ENCODE results near the gene ZNF354B.
A peak's percentile ranks its signal among the peaks of the same experiment; 100 is the strongest.
"Not testable (repeated sequence)": the region's sequence is repeated elsewhere in the genome, so short reads cannot be mapped to it uniquely, and the experiment has no call there.

The ZNF354B gene

DNA sequence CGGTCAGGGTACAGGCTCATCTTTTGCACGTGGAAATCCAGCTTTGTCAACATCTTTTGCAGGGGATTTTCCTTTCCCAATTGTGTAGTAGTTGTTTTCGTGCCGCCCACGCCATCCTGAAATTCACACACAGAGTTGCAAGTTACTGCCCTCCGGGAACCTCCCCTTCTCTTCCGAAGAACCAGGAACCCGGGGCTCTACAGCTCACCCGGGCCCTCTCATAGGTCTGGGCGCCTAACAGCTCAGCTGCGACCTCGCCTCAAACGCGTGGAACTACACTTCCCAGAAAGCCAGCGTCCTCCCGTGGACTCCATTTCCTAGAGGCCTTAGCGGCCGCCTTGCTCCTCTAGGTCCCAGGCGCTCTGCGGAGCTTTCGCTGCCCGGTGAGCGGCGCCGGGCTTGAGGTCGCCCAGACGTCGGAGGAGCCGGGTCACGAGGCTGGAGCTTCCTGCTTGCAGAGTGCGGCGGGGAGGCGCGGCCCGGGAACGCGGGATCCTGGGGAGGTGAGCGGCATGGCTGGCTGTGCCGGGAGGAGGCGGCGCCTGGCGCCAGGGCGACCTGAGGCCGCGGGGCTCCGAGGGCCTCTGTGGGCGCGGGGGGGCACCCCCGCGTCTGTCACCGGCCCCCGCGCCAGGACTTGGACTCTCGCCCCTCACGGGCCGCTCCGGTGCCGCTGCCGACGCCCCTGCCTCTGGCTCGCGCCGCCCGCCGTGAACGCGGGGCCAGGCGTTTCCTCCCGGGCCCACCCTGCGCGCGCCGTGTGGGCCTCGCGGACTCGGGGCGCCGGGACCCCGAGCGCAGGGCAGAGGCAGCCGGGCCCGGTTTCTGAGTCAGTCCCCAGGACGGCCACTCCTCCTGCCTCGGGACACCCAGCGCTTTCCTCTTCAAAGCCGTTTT, at the start of gene ZNF354B:
Gene ZNF354B (plus strand): TSS at position 329 of the 897 bp plus-strand sequence. CDS start 1,095 bp downstream, outside the sequence.
- DNase-seq = peak; percentile 64

DNA sequence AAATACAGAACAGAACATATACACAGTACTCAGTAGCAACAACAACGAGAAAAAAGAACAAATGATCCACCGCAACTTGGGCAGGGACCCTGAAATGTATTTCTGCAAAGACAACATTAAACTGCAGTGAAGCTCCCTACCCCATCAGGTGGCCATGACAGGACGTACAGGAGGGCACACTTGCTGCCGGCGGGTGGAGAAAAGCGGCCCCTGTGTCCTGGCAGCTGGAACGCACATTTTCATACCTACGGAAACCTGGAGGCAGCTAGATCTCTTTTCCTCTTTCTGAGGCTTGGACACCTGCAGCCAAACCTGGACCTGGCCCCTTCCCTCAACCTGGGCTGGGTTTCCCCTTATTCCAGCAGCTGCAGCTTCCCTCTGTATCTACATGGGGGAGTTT, 42.2 kb upstream of the ZNF354B start:
- DNase-seq = no peak

DNA sequence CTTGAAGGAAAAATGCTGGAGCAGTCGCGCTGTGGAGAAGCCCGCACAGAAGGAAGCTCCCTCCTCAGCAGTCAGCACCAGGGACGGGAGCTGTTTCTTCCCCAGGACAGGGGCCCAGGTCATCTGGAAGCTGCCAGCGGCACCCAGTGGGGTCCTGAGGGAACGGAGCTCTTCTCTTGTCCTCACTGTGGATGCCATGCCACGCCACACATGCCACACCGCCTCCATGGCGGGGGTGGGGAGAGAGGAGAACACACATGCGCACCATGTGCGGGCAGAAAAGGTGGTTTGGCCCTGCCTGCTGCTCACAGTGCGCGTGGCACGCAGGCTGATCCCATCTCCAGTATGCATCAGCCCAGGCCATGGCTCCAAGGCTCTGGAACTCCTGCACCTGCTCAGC, 41.7 kb upstream of the ZNF354B start:
- no peak for DNase-seq

DNA sequence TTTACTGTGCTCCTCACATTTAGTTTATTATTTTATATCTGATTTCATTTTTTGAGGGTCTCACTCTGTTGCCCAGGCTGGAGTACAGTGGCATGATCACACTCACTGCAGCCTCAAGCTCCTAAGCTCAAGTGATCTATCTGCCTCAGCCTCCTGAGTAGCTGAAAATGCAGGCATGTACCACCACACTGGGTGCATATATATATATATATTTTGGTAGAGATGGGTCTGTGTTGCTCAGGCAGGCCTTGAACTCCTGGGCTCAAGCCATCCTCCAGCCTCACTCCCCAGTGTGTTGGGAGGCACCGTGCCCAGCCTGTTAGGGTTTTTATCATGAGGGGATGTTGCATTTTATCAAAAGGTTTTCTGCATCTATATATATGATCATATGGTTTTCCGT, 39.8 kb upstream of the ZNF354B start:
- no peak for DNase-seq

DNA sequence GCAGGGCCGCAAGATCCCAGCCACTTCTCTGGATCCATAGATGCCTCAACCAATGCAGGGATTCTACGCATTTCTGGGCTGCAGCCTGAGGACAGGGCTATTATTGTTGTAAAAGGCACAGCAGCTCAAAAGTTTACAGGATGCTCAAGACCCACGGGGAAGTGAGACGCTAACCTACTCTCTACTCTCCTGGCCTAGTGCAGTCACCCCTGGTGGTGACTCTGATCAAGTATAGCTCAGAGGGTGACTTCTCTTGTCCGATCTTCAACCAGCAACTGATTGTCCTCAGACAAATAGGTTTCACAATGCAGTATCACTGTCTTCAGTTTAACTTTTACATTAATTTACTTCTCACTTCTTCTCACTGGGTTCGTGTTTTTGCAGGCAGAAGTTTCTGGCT, 34.3 kb upstream of the ZNF354B start:
- no peak for DNase-seq

DNA sequence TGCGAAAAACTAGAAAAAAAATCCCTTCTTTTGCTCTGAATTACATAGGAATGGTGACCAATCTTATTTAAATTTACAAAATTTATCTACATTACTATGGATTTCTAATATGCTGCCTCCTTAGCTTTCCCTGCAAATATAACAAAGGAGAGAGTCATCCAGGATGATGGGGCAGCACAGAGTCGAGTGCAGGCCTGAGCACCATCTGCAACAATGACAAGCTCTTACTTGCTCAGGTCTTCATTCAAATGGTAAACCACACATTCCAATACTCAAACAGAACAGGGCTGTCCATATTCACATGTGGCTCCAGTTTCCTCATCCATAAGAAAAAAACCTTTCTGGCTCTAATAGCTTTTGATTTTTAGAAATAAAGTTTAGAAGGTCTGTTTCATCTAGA, 33.5 kb upstream of the ZNF354B start:
- DNase-seq = no peak

DNA sequence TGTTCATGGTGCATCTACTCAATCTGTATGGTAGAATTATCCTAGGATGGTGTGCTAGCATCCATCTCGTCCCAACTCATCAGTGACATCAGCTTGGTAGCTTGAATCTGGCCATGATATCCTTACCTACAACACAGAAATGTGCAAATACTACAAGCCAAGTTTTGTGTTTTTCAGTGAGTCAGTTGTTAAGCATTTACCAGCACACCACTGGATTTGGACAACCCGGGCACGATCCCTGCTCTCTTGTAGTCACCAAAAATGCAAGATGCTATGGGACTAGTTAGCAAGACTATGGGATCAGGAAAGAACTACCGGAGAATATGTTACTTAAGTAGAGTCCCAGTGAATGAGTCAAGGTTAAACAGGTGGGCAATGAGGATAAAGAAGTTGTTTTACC, 32.1 kb upstream of the ZNF354B start:
- DNase-seq = no peak

DNA sequence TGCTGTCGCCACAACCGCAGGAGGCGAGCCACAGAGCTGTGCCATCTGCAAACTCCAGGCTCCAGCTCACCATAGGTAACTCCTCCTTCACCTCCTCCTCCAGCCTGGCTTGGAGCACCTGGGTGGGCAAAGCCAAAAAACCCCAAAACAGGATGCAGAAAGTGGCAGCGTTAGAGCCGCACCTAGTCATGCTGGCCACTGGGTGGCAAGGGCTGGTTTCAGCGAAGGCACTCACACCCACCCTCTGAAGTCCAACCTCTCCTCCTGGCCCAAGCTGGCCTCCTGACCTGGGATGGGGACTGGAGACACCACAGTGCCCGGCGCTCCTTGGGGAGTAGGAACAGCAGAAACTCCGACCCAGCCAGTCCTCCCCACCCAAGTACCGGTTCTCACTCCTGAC, 28.7 kb upstream of the ZNF354B start:
- DNase-seq = no peak

DNA sequence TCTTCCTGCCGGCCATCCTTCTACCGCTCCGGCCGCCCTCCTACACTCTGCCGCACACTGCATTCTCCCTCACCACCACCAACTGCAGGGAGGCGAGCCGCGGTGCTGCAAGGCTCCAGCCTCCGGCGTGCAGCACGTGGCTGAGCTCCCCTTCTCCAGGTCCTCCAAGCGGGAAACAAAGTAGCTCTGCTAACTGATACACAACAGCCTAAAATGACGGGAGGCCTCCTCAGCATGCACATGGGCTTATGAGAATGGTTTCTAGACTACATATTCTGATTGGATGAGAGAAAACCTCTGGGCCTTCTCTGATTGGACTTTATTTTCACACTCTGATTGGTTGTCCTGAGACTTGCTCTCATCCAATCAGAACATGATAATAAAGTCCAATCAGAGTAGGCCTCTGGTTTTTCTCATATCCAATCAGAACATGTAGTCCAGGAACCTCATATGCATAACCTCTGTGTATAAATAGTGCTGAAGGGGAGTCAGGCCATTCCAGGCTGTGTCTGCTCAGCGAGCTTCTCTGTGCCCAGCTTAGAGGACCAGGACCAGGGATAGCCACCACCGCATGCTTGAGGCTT, 27.0 kb upstream of the ZNF354B start:
- no peak for DNase-seq

DNA sequence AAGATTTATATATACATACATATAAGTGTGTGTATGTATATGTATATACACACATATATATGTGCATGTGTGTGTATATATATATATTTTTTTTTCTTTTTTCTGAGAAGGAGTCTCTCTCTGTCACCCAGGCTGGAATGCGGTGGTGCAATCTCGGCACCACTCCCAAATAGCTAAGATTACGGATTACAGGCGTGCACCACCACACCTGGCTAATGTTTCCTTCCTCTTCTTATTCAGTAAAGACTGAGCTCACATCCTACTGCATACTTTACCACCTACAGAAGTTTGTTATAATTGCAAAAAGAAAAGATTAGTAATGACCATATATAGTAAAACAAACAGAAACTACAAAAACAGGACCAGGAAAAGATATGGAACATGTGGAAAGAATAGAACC, 23.1 kb upstream of the ZNF354B start:
- DNase-seq = no peak

DNA sequence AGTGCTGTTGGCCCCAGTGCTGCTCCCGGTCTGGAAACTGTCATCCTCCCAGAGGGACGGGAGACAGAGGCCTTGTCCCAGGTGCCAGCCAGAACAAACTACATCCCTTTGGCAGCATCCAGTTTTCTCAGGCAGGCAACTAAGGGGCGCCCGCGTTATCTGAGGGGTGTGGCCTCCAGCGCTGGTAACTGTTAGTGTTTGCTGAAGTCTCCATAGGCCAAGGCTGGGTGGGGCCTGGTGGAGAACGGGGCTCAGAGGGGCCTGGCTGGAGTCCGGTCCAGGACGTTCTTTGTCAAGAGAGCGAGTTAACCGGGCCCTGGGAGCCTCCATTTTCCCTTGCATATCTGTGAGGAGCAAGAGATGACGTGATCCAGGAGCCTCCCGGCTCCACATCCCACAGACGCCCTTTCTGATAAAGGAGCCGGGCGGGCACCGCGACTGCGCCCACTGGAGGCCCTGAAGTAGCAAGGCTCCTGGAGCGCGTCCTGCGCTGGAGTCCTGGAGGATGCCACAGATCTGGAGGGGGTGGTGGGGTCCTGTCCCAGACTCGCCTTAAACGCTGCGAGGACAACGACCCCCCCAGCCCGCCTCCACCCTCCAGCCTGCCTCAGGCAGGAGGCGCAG, 20.9 kb upstream of the ZNF354B start:
- DNase-seq = not testable (repeated sequence)

DNA sequence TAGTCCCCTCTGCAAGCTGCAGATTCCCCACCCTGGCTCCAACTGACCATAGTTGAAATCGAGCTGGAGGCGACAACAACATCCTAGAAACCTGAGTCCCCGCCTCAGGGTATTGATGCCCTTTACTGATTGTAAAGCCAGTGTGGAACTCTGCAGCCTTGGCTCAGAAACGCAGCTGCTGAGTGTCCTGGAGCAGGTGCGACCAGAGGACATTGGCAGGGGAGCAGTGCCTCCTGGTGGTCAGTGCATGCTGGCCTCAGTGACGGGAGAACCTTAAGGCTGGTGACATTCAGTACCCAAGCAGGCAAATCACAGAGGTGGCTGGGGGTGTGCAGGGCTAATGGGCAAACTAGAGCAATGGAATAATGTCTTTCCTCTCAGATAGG, 20.4 kb upstream of the ZNF354B start:
- peak; percentile 1 for DNase-seq

DNA sequence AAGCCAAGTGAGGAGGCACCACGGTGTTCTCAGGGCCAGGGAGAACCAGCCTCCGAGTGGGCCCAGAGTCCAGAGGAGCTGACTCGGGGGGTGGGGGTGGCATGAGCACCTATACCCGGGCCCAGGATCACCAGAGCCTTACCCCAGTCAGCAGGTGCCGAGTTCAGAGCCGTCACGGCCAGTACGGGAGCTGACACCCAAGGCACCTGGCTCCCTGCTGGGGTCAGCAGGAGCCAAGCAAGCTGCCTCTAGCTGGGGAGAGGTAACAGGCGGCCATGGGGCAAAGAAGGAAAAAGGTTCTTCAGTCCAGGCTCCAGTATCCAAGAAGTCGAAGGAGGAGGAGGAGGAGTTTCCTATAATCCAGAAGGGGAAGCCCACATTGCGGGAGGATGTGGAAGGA, 19.4 kb upstream of the ZNF354B start:
- DNase-seq = not testable (repeated sequence)

DNA sequence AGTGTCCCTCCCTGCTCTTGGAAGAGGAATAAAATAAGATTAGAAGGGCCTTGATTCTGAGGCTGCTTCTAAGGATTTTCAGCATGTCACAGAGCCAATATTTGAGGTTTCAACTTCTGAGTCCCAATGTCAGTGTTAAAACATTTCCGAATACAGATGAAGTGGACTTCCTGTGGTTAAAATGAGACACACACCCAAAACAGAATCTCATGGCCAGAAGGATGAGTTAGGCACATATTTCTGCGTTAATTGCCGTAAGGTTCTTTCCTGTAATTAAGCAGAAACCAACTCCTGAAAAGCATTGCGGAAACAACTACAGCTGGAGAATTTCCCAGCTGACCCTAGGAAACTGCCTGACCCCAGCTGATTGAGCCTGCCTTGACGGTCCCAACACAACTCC, 10.4 kb upstream of the ZNF354B start:
- no peak for DNase-seq

DNA sequence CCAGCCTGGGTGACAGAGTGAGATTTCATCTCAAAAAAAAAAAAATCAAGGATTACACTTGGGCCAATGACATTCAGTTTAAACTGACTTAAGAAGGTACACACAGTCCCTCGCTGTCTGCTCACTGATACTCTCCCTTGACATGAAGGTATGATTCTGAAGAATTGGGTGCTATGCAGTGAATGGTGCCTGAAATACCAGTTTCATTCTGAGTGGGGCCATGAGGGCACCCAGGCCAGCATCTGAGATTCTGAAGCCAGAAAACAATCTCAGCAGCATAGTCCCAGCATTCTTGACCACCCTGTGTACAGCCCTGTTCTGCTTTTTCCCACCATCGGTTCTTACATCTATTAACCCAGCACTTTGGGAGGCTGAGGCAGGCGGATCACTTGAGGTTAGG, 7.8 kb upstream of the ZNF354B start:
- no peak for DNase-seq

DNA sequence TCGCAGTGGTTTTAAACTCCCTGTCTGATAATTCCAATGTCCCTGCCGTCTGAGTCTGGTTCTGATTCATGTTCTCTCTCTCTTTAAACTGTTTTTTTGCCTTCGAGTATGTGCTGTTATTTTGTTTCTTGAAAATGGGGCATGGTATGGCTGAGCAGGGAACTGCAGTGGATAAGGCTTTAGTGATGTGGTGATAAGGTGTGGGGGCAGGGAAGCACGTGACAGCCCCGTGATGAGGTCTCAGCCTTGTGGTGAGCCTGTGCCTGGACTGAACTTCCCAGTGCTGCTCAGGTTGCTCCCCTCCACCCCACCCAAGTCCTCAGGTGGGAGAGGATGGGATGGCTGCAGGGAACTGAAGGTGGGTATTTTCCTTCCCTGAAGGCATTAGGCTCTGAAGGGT, 5.5 kb upstream of the ZNF354B start:
- DNase-seq = no peak

DNA sequence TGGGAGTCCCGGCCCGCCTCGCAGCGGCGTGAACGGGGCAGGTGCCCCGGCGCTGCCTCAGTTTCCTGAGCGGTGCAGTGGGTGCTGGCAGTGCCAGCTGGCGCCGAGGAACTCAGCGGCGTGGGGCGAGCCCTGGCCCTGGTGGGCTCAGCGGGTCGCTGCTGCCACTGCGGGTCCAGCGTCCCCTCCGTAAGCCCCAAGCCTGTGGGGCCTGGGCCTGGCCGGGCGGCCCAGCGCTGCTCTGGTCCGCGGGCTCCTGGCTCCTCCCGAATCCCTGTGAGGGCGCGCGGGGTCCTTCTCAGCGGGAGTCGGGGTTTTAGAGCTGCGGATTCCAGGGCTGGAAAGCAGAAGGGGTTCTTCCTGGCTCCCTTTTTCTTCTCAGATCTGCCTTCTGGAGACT, 862 bp downstream of the ZNF354B start:
- DNase-seq = not testable (repeated sequence)

DNA sequence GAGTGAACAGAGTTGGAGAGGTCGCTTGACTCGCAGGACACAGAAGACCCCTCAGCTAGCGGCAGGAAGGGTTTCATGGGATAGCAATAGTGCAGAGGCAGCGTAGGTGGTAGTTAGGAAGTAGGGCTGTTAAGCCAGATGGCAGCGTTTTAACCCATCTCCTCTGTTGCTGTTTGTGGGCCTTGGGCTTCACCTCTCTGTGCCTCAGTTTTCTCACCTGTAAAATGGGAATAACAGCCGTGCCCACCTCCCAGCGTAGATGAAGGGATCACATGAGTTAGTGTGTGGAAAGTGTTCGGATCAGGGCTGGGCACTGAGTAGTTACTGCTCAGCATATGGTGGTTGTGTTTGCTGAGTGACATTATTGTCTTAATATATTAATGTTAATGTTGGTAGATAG, 1.9 kb downstream of the ZNF354B start:
- DNase-seq = no peak

DNA sequence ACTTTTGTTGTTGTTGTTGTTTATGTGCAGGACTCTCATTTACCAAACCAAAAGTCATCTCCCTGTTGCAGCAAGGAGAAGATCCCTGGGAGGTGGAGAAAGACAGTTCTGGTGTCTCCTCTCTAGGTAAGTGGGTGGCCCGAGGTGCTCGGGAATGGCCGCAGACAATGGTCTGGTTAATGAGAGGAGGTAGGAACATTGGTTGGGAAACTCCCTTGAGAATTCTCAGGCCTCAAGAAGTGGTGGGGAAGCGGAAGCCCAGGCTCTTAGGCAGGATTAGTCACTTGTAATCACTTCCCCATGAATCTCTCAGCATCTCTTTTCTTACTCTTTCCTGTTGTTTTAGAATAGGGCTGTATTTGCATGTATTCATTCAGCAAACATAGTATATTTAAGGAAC, 7.2 kb downstream of the ZNF354B start:
- no peak for DNase-seq

DNA sequence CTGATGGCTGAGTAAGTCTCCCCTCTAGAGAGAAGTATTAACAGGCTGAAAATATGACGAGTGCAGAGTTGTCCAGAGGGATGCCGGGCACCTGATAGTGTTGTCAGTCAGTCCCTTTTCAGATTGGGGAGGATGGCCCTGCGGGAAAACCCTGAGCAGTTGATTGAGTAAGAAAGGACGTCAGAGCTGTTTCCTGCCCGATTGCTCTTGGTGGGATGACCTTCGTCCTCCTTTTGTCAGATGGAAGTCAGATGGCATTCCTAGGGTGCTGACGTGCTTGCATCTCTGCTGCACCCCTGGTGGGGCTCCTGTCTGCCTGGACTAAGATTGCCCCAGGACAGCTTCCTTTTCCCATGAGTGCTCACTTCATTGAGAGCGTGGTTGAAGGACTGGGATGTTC, 9.8 kb downstream of the ZNF354B start:
- DNase-seq = no peak

DNA sequence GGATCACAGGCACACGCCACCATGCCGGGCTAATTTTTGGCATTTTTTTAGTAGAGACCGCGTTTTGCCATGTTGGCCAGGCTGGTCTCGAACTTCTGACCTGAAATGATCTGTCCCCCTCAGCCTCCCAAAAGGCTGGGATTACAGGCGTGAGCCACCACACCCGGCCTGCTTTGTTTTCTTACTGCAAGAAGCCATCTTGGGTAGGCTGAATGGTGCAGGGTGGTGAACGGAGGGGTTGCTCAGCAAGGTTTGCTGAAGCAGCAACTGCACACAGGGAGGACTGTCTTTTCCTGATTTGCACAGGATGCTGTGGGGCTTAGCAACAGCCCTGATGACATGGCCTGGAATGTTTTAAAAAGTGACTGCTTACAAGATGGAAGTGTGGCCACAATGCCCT, 10.7 kb downstream of the ZNF354B start:
- no peak for DNase-seq

DNA sequence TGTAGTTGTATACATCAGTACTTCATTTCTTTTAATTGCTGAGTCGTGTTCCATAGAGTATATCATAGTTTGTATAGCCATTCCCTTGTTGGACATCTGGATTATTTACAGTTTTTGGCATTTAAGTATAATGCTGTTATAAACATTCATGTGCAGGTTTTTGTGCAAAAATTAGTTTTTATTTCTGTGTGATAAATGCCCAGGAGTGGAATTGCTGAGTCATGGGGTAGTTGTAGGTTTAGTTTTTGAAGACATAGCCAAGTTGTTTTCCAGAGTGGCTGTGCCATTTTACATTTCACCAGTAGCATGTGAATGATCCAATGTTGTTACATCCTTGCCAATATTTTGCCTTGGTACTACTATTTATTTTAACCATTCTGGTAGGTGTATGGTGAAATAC, 12.5 kb downstream of the ZNF354B start:
- DNase-seq = no peak

DNA sequence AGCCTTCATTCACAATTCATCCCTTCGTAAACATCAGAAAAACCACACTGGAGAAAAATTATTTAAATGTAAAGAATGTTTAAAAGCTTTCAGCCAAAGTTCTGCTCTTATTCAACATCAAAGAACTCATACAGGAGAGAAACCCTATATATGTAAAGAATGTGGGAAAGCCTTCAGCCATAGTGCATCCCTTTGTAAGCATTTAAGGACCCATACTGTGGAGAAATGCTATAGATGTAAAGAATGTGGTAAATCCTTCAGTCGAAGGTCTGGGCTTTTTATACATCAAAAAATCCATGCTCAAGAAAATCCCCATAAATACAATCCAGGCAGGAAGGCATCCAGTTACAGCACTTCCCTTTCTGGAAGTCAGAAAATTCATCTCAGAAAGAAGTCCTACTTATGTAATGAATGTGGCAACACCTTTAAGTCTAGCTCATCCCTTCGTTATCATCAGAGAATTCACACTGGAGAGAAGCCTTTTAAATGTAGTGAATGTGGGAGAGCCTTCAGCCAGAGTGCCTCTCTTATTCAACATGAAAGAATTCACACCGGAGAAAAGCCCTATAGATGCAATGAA, 23.5 kb downstream of the ZNF354B start:
- not testable (repeated sequence) for DNase-seq

All from NCI-H1694 treated with DMSO at 0.1 percent for 48 hours (cell line).